Common myeloid progenitor, CD34-positive (primary cell): Measurements from ENCODE around the gene PCDHGA8.
A peak's percentile ranks its signal among the peaks of the same experiment; 100 is the strongest.
"Not testable (repeated sequence)": the region's sequence is repeated elsewhere in the genome, so short reads cannot be mapped to it uniquely, and the experiment has no call there.

Experiments used
- CTCF ChIA-PET: fragments of 350-600 bp; sonication (Branson Sonifier 250); formaldehyde crosslinking; loops from one replicate; lab custom pipeline; 2021; ENCODE audit warnings: antibody characterized with exemption; lab: Charles Lee
- POLR2A ChIA-PET: fragments of 350-600 bp; sonication (Branson Sonifier 250); formaldehyde crosslinking; loops from one replicate; lab custom pipeline; 2021; ENCODE audit warnings: antibody characterized with exemption; lab: Charles Lee
- DNase-seq, 3 donors: peaks; one replicate each; pipeline versions ENCODE4 v3.0.0 to v3.0.0-alpha.2; 2013
- H3K27ac ChIP-seq, 2 experiments: 1 replicate in 1 of 2; 2 replicates in 1 of 2; pipeline ENCODE4 v1.7.0; 2013; ENCODE audit warnings: inconsistent platforms in 2 of 2, low read length in 2 of 2, mild to moderate bottlenecking in 2 of 2, low read depth in 1 of 2, moderate library complexity in 1 of 2; ENCODE audit not compliant: severe bottlenecking in 2 of 2, insufficient read depth in 1 of 2, poor library complexity in 1 of 2
- H3K27me3 ChIP-seq, 5 experiments: replicated peaks in 2 of 5; 1 replicate in 3 of 5; 2 replicates in 2 of 5; pipeline versions ENCODE4 v1.6.1 to v1.7.0; 2013; ENCODE audit warnings: low read length in 4 of 5, mild to moderate bottlenecking in 2 of 5, moderate library complexity in 2 of 5, inconsistent platforms in 1 of 5; ENCODE audit not compliant: insufficient read depth in 5 of 5, control insufficient read depth in 4 of 5
- H3K36me3 ChIP-seq, 4 experiments: 1 replicate in 2 of 4; 2 replicates in 2 of 4; pipeline versions ENCODE4 v1.6.1 to v1.7.0; 2013; ENCODE audit warnings: low read length in 3 of 4, control low read depth in 1 of 4, mild to moderate bottlenecking in 1 of 4; ENCODE audit not compliant: control insufficient read depth in 4 of 4, insufficient read depth in 4 of 4
- H3K4me1 ChIP-seq, 4 experiments: 1 replicate in 3 of 4; 2 replicates in 1 of 4; pipeline versions ENCODE4 v1.6.1 to v1.7.1; 2013; ENCODE audit warnings: low read length in 3 of 4, mild to moderate bottlenecking in 3 of 4, control low read depth in 1 of 4, inconsistent platforms in 1 of 4, moderate library complexity in 1 of 4; ENCODE audit not compliant: control insufficient read depth in 4 of 4, insufficient read depth in 4 of 4; ENCODE audit errors: control extremely low read depth in 1 of 4
- H3K4me3 ChIP-seq, 7 experiments: 1 replicate in 4 of 7; 2 replicates in 3 of 7; pipeline versions ENCODE4 v1.5.1 to v1.7.0; 2013; ENCODE audit warnings: mild to moderate bottlenecking in 7 of 7, low read length in 6 of 7, moderate library complexity in 6 of 7, inconsistent platforms in 2 of 7, low read depth in 2 of 7, control low read depth in 1 of 7; ENCODE audit not compliant: insufficient read depth in 4 of 7, control insufficient read depth in 1 of 7; ENCODE audit errors: extremely low read depth in 1 of 7
- H3K9me3 ChIP-seq, 5 experiments: 1 replicate in 4 of 5; 2 replicates in 1 of 5; pipeline versions ENCODE4 v1.6.1 to v1.7.1; 2013; ENCODE audit warnings: low read length in 4 of 5, mild to moderate bottlenecking in 2 of 5, inconsistent platforms in 1 of 5, low read depth in 1 of 5, moderate library complexity in 1 of 5; ENCODE audit not compliant: control insufficient read depth in 4 of 5, insufficient read depth in 2 of 5; ENCODE audit errors: control extremely low read depth in 1 of 5
- WGBS: methylation state at CpG from one replicate; pipeline ENCODE4 v1.1.5; 2013; ENCODE audit not compliant: insufficient coverage; 5-methylcytosine and 5-hydroxymethylcytosine counted together

PCDHGA8 gene

DNA sequence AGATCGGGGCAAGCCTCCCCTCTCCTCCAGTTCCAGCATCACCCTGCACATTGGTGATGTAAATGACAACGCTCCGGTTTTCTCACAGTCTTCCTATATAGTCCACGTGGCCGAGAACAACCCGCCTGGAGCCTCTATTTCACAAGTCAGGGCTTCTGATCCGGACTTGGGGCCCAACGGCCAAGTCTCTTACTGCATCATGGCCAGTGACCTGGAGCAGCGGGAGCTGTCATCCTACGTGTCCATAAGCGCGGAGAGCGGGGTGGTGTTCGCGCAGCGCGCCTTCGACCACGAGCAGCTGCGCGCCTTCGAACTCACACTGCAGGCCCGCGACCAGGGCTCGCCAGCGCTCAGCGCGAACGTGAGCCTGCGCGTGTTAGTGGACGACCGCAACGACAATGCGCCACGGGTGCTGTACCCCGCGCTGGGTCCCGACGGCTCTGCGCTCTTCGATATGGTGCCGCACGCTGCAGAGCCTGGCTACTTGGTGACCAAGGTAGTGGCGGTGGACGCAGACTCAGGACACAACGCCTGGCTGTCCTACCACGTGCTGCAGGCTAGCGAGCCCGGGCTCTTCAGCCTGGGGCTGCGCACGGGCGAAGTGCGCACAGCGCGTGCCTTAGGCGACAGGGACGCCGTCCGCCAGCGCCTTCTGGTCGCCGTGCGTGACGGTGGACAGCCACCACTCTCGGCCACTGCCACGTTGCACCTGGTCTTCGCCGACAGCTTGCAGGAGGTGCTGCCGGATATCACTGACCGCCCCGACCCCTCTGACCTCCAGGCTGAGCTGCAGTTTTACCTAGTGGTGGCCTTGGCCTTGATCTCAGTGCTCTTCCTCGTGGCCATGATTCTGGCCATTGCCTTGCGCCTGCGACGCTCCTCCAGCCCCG lies 3.0 kb upstream of the PCDHGA8 start:
- no peak for DNase-seq
- ChIA-PET CTCF (interaction anchor here (1.0 to 1.7 kb wide), 4 partner anchors 7 to 135 kb away, joined by 3 to 4 read pairs (median 4); no protein-coding TSS in a partner anchor), POLR2A (no interaction called here)
- Histone ChIP-seq H3K4me3 (no peak overlapping the region), H3K27ac (no peak overlapping the region), H3K36me3 (peaks cover 0 to 8% (median 0%) of the 10 kb centered on the region in 4 experiments), H3K4me1 (no peaks in the 10 kb centered on the region), H3K9me3 (peaks cover 0 to 77% (median 52%) of the 10 kb centered on the region in 5 experiments), H3K27me3 (peaks cover 13 to 80% (median 42%) of the 10 kb centered on the region in 5 experiments)
- 34% methylated on average over 77 of the region's 77 CpGs for WGBS

GRCh38 chr5:141393267-141393666 lies 834 bp downstream of the PCDHGA8 start:
- H3K9me3 ChIP-seq, result peaks cover 3 to 73% (median 52%) of the 10 kb centered on the region in 5 experiments

DNA sequence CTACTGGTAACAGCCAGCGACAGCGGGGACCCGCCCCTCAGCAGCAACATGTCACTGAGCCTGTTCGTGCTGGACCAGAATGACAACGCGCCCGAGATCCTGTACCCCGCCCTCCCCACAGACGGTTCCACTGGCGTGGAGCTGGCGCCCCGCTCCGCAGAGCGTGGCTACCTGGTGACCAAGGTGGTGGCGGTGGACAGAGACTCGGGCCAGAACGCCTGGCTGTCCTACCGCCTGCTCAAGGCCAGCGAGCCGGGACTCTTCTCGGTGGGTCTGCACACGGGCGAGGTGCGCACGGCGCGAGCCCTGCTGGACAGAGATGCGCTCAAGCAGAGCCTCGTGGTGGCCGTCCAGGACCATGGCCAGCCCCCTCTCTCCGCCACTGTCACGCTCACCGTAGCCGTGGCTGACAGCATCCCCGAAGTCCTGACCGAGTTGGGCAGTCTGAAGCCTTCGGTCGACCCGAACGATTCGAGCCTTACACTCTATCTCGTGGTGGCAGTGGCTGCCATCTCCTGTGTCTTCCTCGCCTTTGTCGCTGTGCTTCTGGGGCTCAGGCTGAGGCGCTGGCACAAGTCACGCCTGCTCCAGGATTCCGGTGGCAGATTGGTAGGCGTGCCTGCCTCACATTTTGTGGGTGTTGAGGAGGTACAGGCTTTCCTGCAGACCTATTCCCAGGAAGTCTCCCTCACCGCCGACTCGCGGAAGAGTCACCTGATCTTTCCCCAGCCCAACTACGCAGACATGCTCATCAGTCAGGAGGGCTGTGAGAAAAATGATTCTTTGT lies 2.2 kb downstream of the PCDHGA8 start:
- CTCF ChIA-PET, result interaction anchor here (1.1 to 4.1 kb wide), 3 partner anchors 19 to 118 kb away, joined by 3 to 17 read pairs (median 9); partner anchors contain the start of genes PCDHGA10 and TAF7
- H3K4me1 ChIP-seq, H3K36me3 ChIP-seq, H3K4me3 ChIP-seq, H3K27ac ChIP-seq, POLR2A ChIA-PET, DNase-seq: not testable (repeated sequence)
- WGBS, result 32% methylated on average over 26 of the region's 53 CpGs
- Histone ChIP-seq H3K9me3 (peaks cover 3 to 72% (median 52%) of the 10 kb centered on the region in 5 experiments), H3K27me3 (peaks cover 12 to 73% (median 33%) of the 10 kb centered on the region in 5 experiments)

More at GRCh38 chr5:141393267-141393666, 834 bp downstream of the PCDHGA8 start:
- ChIA-PET CTCF (interaction anchor here (1.3 kb wide), 1 partner anchor 165 kb away, joined by 4 read pairs; no protein-coding TSS in a partner anchor), POLR2A (no interaction called here)
- H3K4me3 ChIP-seq, result peak overlapping the region in 1 of 7 experiments; percentile 28
- peaks cover 13 to 73% (median 35%) of the 10 kb centered on the region in 5 experiments for H3K27me3 ChIP-seq
- no peak overlapping the region for H3K27ac ChIP-seq
- H3K4me1 ChIP-seq, result no peaks in the 10 kb centered on the region
- 30% methylated on average over 17 of the region's 21 CpGs for WGBS
- peaks cover 0 to 8% (median 0%) of the 10 kb centered on the region in 4 experiments for H3K36me3 ChIP-seq
- no peak for DNase-seq

- H3K27ac ChIP-seq, POLR2A ChIA-PET, H3K36me3 ChIP-seq, H3K4me1 ChIP-seq: not testable (repeated sequence)
- peak; percentile 43 to 81 (median 79) for DNase-seq
- Histone ChIP-seq H3K4me3 (peak within 1 kb of the TSS in 5 of 7 experiments; percentile 29 to 71 (median 48)), H3K27me3 (peaks cover 22 to 70% (median 31%) of the 10 kb centered on the region in 5 experiments), H3K9me3 (peaks cover 8 to 69% (median 52%) of the 10 kb centered on the region in 5 experiments)
- CTCF ChIA-PET, result interaction anchor here (0.6 to 4.1 kb wide), 14 partner anchors 9 to 166 kb away, joined by 3 to 20 read pairs (median 4); partner anchors contain the start of genes PCDHGA10, PCDHGA11, PCDHGB3 and PCDHGB6
- WGBS, result 4% methylated on average over 9 of the region's 43 CpGs
Measured at GRCh38 chr5:141397756-141398551, 5.5 kb downstream of the PCDHGA8 start, which contains the start of gene PCDHGB5. Gene PCDHGB5 (plus strand): TSS chr5:141397947. CDS start chr5:141398128, 181 bp downstream.

- Histone ChIP-seq H3K9me3 (peaks cover 8 to 69% (median 52%) of the 10 kb centered on the region in 5 experiments), H3K36me3 (no peaks in the 10 kb centered on the region), H3K4me3 (peak overlapping the region in 1 of 7 experiments; percentile 28), H3K27ac (no peak overlapping the region), H3K27me3 (peaks cover 24 to 70% (median 28%) of the 10 kb centered on the region in 5 experiments), H3K4me1 (no peaks in the 10 kb centered on the region)
- whole genome bisulfite sequencing, result 27% methylated on average over 14 of the region's 15 CpGs
- DNase-seq, result no peak
- ChIA-PET CTCF (interaction anchor here (0.6 to 4.1 kb wide), 6 partner anchors 8 to 164 kb away, joined by 3 to 20 read pairs (median 10); partner anchors contain the start of genes PCDHGA10, PCDHGA11, PCDHGB3 and PCDHGB6), POLR2A (no interaction called here)
Measured at GRCh38 chr5:141398608-141399007, 6.2 kb downstream of the PCDHGA8 start.
